22Rv1 (cell line): ENCODE measurements around the gene KAZN.

ENCODE experiments used
- CTCF ChIP-seq: fragments of 450-650 bp; IDR thresholded peaks from 2 replicates; pipeline ENCODE4 v1.5.1; 2017; ENCODE audit warnings: mild to moderate bottlenecking
- ZFX ChIP-seq: fragments of 450-650 bp; IDR thresholded peaks from 2 replicates; pipeline ENCODE4 v1.6.1; 2017; ENCODE audit warnings: antibody characterized with exemption, borderline replicate concordance

DNA sequence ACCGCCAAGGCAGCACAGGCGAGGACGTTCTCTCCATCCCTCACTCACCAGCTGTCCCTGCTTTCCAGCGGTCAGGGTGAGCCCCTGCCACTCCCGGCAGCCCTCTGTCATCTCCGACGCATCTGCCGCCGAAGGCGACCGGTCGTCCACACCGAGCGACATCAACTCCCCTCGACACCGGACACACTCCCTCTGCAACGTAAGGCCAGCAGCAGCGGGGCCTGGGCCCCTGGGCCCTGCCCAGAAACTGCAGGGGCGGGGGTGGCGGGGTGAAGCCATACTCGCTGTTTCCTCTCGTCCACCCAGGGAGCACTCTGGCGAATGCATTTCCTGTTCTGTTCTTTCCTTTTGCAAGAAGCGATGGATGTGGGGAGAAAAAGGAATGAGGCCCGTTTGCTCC lies 461.6 kb downstream of the KAZN start:
- TF ChIP-seq CTCF (no peak), ZFX (no peak)
